Activated CD8-positive, alpha-beta memory T cell treated with anti-CD3 and anti-CD28 coated beads, Interleukin-2, amount 50 U/mL, for 48 hours (primary cell): ENCODE measurements around the gene C14orf180.

Experiments
- DNase-seq: peaks from one replicate; pipeline ENCODE4 v3.0.0-alpha.2; 2020

C14orf180 gene

DNA sequence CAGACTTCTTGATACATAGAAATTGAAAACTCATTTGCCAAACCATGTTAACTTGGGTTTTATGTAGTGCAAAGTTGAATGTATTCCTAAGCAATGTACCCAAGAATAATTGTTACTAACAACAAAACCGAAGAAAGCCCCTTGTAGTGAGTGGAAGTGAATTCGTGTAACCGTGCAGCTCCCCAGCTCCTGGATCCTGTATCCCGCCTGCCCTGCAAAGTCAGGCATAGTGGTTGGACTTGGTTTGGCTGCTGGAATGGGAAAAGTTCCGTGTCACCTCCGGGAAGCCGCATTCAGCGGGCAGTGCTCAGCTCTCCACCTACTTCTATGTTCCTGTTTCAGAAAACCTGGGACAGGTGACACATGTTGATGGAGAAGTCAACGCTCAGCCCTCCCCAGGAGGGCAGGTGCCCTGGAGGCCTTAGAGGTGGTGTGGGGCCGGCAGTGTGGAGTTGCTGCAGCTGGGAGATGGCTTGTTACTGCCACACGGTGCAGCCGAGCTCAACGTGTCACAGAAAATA, 29.2 kb upstream of the C14orf180 start:
- no peak for DNase-seq

DNA sequence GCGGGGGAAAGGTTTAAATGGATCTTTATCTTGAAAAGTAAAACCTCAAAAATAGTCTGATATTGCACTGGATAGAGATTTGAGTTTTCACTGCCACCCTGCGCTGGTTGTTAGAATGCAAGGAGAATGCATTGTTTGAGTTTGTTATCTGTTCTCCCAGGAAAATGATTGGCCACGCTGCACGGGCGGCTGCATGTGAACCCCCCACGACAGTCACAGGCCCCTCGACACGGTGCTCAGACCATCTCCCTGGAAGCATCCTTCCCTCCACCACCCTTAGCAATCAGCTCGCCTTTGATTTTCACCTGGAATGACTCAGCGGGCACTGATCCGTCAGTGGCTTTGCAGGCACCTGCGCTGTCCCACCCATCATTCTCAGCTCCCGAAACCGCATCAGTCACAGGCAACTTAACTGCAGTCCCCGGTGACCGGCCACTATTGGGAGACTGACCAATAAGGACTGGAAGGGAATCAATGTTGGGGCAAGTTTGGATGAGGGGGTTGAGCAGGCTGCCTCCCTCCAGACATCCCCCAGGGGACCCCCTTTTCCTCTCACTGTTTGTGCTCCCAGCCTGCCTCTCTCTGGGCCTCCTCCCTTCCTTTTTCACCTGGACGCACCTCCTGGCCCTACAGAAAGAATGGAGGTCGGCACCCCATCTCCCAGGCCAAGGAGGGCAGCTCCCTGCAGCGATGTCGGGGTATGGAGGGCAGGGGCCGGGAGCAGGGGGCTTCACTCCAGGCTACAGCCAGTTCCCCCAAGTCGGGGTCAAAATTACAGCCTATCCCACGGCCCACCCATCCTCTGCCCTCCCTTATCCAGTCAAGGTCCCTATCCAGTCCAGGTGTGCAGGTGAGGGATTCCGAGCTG, 28.5 kb upstream of the C14orf180 start:
- no peak for DNase-seq

DNA sequence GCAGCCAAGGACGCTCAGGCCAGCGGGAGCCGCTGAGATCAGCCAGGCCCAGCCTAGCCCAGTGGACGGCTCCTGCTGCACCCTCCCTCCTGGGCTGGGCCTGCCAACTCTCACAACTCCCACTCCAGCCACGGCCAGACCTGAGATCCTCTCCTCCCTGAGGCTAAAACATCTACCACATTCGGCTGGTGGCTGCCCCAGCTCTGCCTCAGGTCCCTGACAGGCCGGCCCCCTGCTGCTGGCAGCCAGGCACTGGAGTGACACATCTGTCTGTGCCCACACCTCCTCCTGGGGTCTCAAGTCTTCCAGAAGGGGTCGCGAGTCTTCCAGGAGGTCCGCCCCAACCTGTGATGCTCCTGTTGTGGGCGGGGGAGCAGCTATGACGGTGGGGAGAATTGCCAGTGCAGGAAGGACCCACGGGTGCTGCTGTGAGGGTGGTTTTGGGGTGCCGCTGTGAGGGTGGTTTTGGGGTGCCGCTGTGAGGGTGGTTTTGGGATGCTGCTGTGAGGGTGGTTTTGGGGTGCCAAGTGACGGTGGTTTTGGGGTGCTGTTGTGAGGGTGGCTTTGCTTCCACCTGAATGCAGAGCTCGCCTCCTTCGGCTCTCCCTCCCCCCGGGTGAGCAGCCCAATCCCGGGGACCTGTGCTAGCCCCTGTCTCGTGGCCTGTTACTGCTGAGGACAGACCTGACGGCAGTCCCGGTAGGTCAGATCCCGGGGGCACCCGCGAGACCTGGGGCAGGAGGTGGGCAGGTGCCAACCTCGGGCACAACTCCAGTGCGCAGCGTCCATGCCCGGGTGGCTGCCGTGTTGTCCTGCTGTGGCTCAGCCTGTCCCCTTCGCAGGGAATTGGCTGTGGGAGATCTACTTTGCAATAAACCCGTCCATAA, 27.5 kb upstream of the C14orf180 start:
- no peak for DNase-seq

DNA sequence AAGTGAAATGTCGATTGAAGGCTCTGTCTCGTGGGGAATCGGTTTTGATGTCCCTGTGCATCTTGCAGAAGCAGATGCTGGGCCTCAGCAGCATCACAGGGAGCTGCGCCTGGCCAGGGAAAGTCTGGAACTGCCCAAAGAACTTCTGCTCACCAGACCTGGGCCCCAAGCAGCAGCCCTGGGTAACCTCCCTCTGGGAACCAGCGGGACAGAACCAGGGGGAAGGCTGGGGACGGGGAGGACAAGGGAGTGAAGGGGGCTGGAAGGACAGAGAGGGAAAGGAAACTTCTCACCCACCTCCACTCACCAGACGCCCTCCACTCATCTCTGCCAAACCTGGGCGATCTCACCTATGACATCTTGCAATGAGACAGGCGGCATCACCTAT, 26.8 kb upstream of the C14orf180 start:
- no peak for DNase-seq

DNA sequence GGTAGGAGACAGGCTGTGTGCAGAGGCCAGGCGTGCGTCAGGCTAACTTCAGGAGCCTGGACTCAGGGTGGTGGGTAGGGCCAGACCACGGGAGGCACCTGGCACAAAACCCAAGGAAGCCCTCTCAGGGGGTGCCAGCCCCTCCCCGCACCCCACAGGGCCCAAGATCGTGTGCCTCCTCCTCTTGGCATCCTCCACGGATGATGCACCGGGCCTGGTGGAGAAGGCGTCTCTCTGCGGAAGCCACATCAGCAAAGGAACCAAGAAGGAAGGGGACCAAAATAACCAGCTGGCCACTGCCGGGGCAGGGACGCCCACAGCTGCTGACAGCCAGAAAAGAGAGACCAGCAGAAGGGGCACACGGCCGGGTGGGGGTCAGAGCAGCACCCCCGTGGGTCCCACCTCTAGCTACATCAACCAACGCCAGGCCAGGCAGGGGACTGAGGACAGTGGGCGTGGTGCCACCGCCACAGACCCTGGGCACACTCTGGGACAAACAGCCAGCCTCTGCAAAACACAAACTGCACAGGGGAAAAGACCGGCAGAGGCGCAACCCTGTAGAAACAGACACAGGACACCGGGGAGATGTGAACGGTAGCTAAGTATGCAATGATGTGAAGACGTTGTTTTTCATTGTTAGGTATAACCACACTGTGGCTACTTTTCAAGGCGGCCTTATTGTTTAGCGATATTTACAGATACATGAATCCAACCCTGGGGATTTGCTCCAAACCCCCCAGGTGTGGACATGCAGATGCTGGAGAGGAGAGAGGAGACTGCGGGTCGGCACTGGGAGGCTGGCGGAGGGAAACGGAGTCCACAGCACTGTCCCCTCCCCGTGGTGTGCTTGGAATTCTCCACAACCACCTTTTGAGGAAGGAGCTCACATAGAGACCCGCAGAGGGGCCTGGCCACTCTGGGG, 26.1 kb upstream of the C14orf180 start:
- no peak for DNase-seq

DNA sequence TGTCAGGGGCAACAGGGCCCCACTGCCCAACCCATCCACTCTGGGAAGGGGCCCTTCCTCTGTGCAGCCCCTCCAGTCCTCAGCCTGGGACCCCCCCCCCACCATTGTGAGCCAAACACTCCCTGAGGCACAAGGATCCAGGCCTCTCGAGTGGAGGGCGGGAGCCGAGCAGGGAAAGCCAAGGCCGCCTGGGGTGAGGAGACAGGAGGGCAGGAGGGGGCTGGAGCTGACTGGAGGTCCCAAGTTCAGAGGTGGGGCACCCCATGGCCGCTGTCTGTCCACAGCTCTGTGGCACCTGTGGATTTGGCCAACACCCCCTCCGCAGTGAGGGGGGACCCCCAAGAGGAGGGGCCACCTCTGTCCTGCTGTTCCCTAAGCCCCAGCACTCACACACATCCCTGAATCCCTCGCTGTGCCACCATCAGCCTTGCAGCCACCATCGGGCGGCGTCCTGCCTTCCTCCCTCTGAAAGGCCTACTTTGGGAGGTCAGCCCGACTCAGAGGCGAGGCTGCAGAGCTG, 25.4 kb upstream of the C14orf180 start:
- DNase-seq = no peak

DNA sequence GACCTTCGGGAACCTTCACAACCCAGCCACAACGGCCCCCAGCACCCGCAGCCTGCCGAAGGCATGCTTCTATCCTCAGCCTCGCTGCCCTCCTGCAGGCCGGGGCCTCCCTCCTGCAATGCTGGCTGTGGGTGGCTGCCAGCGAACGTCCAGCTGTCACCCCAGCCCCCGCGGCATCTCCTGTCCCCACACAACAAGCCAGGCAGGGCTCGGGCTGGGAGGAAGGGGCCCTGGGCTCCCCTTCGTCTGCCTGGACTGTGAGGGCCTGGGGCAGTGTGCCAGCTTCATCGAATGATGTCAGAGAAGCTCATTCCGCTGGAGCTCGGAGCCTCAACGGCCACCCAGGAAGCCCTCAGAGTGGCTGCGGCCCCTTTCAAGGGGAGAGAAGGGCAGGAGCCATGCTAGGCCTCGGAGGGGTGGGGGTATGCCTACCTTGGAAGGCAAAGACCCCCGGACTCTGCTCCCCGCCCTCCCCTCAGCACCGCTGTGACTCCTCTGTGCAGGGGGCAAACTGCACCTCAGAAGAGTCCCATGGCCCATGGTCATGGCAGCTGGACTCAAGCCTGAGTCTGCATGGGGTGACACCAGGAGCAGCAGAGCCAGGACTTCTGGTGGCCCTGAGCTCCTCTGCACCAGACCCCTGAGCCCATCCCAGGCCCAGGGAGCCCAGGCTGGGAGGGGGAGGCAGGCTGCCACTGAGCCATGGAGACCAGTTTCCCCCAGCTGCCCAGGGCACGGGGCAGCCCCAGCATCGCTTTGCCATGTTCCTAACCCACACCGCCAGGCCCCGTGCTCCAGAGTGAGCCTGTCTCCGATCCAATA, 24.7 kb upstream of the C14orf180 start:
- DNase-seq = no peak

DNA sequence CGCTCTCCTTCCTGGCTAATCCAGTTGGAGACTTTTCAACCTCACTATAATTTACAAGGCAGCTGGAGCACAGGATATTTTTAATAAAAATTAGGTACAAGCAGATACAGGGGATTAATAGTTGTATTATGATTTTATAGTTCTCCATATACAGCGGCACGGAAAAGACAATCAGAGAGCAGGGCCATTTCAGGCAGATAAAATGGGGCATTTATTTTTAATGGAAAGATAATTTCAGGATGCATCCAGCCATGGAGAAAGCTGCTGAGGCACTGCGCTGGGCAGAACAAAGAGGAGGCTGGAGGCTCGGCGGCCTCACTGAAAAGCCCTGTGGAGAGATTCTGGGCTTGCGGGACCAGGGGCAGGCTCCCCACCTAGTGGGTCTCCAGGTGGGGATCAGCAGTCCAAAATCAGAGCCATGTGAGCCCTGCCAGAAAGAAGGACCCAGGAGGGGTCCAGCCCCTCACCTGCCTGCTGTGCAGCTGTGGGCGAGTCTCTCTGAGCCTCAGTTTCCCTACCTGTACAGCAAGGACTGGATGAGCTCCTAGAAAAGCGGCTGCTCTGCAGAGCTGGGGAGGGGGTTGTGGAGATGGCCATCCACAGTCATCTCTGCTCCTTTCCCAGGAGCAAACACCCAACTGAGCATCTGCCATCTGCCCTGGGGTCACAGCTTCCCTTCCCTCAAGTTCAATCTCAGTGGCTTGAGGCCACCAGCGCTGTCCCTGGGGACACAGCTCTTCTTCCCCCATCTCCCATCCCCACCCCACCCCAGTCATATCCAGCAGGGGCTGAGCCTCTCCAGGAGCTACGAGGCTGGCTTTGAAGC, 23.9 kb upstream of the C14orf180 start:
- DNase-seq = no peak

DNA sequence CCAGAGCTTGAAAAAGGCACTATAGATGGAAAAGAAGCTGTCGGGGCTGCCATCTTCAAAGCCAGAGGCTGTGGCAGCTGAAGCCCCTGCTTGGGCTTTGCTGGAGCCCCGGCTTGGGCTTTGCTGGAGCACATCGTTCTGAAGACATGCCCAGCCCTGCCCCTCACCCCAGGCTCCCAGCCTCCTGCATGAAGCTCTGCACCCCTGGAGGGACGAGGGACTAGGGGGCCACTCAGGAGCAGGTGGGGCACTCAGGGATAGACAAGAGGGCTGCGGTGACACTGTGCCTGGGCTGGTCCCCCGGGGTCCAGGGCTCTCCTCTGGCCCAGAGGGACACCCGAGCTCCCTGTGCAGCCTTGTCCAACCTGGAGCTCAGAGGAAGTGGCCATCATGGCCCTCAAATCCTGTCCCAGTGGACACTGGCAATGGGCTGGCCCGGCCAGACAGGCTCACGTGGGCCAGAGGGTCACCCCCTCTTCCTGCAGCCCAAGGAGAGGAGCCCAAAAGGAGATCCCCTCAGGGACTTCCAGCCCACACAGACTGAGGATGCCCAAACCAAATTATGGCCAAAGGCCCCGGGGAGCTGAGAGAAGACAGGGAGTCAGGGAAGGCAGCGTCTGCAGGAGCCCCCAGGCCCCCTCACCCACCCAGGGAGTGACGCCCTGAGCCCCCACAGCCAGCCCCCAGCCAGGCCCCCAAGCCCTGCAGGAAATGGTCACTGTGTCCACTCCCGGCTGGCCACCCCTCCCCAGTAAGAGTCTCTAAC, 23.1 kb upstream of the C14orf180 start:
- DNase-seq = no peak

DNA sequence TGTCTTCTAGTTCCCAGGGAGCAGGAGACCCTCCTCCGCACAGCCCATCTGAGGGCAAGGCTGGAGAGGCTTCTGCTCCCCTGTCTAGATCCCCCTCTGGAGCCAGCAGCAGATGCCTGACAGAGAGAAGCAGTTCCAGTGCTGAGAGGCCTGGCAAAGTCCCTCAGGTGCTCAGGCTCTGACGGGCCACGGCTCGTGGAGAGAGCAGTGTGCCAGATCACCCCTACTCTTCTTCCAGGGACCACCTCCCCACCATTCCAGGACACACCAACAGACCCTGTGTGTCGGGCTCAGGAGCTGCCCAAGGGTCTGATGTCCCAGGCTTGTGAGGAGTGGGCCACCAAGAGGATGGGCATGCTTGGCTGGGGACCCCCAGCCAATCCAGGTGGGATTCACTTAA, 22.5 kb upstream of the C14orf180 start:
- DNase-seq = no peak

DNA sequence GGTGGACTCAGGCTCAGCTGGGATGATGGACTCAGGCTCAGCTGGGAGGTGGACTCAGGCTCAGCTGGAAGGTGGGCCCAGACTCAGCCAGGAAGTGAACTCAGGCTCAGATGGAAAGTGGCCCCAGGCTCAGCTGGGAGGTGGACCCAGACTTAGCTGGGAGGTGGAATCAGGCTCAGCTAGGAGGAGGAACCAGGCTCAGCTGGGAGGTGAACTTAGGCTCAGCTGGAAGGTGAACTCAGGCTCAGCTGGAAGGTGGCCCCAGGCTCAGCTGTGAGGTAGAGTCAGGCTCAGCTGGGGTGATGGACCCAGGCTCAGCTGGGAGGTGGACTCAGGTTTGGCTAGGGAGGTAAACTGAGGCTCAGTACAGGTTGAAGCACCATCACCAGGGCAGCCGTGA, 21.8 kb upstream of the C14orf180 start:
- no peak for DNase-seq

DNA sequence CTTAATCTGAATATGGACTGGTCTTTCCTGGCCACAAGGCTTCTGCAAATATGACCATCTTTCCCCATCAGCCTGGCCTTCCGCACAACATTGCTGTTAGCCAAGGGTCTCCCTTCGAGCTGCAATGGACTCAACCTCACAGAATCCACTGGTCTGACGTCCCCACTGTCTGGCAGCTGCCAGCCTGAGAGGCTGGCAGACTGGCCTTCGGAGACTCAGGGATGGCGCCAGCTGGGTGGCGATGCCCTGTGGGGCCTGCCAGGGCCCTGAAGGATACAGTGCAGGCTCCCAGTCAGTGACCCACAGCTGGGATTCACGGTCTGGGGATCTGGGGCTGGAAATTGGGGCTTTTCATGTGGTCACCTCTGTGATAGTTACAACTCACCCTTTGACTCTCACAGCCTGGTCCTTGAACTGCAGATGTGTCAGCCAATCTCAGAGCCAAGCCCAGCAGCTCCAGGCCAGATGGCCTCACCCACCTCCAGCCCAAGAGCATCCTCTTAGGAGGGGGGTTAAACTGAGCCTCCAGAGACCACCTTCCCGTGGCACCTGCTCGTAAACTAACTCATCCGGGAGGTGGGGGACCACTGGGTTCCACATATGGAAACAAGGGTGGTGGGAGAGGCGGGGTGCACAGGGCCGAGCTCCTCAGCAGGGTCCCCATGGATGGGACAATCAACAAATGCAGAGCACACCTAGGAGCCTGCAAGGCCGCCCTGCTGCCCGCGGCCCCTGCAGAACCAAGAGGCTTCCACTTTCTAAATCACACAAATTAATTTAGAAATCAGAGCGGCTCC, 21.1 kb upstream of the C14orf180 start:
- no peak for DNase-seq

DNA sequence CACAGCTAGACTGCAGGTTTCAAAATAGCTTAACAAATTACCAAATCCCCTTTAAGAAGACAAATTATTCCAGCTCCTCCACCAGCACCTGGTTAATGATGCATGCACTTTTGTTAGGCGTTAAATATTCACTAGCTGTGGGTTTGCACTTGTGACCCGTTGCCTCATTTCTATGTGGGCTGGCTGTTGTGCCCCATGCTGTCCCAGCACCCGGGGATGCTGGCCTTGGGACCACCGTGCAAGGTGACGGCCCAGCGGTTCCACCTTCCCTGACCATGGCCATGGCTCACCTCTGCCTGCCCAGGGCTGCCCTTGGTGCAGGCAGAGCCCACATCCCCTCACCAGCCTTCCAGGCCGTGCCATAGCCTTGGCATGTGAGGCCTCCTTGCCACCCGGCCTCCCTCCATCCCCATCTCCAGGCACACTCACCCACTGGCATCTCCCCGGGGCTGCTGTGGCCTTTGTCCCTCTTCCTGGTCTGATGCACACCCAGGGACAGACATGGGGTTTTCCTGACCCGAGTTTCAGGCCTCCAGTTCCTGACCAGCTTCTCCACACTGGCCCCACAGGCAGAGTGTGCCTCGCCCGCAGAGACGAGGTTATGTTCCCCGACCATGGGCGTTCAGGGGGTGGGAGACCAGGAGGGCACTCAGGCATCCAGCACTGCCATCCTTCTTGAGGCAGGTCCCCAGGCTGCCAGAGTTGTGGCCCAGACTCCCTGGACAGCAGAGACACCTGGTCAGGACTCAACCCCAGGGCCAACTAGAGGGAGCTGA, 20.3 kb upstream of the C14orf180 start:
- DNase-seq = no peak

DNA sequence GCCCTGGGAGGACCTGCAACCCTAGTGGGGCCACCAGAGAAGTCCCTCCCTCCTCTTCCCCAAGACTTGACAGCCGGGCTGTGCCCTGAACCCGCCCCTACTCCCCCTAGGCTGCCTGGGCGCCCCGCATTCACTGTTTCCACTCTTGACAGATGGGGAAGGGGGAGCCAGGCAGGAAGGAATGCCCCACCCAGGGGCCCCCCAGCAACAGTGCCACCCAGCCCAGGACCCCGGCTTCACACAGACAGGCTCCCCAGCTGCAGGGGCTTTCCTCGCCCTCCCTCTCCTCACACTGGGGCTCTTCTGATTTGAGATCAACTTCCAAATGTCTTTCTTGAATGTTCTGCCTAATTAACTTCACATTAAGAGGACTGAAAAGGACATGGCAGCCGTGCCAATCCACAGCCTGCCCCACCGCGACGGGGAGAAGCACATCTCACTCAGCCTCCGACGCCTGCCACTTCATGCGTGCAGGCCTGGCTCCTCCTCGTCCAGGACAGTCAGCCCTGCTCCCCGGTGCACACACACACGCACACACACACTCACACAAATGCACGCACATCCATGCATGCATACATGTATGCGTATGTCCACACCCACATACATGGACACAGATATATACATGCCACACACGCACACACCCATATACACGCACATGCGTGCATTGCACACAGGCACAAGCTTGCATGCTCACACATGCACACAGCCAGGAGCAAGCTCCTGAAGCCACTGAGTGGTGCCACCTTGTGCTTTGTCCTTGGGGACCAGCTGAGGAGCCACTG, 19.6 kb upstream of the C14orf180 start:
- no peak for DNase-seq

DNA sequence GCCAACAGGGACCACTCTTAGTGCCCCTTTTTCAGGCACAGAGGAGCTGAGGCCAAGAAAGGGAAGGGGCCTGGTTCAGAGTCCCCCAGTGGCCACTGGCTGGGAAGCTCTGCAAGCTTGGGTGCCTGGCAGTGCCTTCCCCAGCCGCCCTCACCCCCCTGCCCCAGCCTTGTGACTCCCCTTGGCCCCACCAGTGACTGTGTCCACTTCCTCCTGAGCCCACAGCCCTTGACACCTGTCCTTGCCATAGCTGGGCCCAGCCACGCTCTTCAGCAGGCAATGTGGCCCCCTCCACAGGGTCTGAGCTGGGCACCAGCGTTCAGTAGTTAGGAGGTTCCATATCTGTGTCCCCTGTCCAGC, 19.0 kb upstream of the C14orf180 start:
- no peak for DNase-seq

DNA sequence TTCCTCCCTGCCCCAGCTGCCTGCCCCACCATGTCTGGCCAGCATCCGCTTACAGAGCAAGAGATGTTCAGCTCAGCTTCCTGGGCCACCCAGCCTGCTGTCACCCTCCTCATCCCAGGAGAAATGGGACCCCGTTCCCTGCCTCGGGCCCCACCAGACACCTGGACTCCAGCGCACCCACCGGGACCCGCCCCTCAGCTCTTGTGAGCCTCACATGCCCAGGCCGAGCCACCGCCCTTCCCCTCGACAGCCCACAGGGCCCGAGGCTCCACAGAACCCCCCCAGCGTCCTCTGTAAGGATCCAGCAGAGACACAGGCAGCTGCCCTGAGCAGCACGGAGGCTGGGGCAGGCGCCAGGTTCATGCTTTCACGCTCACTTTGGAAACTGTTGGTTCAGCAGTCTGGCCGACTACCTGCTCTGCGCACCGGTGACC, 18.4 kb upstream of the C14orf180 start:
- no peak for DNase-seq
